HepG2 (cell line): ENCODE results near the gene OGA. TPM values are rescaled to one million over a fixed set of nuclear protein-coding genes. Genes with fewer than 3 reads are reported as not detected.

Source experiments
- ATAC-seq: fragments of 200-7000 bp; cut with Tn5 transposase; 3 replicates; pipeline ENCODE4 v1.9.1; 2020; ENCODE audit warnings: mild to moderate bottlenecking, moderate library complexity
- BruUV-seq: library from RNA; stranded (reverse); fragments of 400-500 nt; replicated peaks from 2 replicates; lab custom pipeline; 2021; lab: Mats Ljungman, UMichigan
- CTCF ChIA-PET: fragments of 300-600 bp; formaldehyde crosslinking; extraction: SDS; loops from one replicate; lab custom pipeline; 2021; ENCODE audit warnings: low total read pairs, inconsistent platforms, low intra/inter-chr PET ratio; lab: Yijun Ruan, JAX
- POLR2A ChIA-PET: fragments of 350-600 bp; sonication (Branson Sonifier 250); formaldehyde crosslinking; loops from one replicate; lab custom pipeline; 2020; ENCODE audit warnings: antibody characterized with exemption, inconsistent platforms; lab: Yijun Ruan, JAX
- DNase-seq: peaks from one replicate; pipeline ENCODE4 v3.0.0-alpha.2; 2015; ENCODE audit warnings: low spot score
- FAIRE-seq: peaks from 3 replicates; lab custom pipeline; 2011; peaks lifted over from hg19 to GRCh38; lab: Jason Lieb, UNC
- H2AFZ ChIP-seq: one replicate; pipeline ENCODE4 v1.6.1; 2011; ENCODE audit warnings: low read length, inconsistent platforms
- H3K27ac ChIP-seq: fragments of 300-600 bp; 3 replicates; pipeline ENCODE4 v1.8.0; 2011; ENCODE audit warnings: mixed run types, mild to moderate bottlenecking, mixed read lengths, low read length, inconsistent platforms; ENCODE audit not compliant: insufficient read depth; ENCODE audit errors: extremely low read length
- H3K27me3 ChIP-seq, 2 experiments: fragments of 200-600 bp in 1 of 2; 2 replicates in 1 of 2; 3 replicates in 1 of 2; pipeline versions ENCODE4 v1.6.0 to v1.8.0; 2011; ENCODE audit warnings: low read length in 2 of 2, mild to moderate bottlenecking in 2 of 2, moderate library complexity in 2 of 2, inconsistent platforms in 1 of 2; ENCODE audit not compliant: insufficient read depth in 2 of 2, control insufficient read depth in 1 of 2
- H3K36me3 ChIP-seq, 2 experiments: fragments of 200-600 bp in 1 of 2; replicated peaks in 1 of 2; 2 replicates in 1 of 2; 3 replicates in 1 of 2; pipeline versions ENCODE4 v1.5.1 to v1.8.0; 2011; ENCODE audit warnings: low read length in 2 of 2, inconsistent platforms in 1 of 2; ENCODE audit not compliant: insufficient read depth in 2 of 2, control insufficient read depth in 1 of 2
- H3K4me1 ChIP-seq: 2 replicates; pipeline ENCODE4 v1.5.1; 2012; ENCODE audit warnings: low read length, inconsistent platforms; ENCODE audit not compliant: insufficient read depth
- H3K4me2 ChIP-seq: 2 replicates; pipeline ENCODE4 v1.6.0; 2011; ENCODE audit warnings: low read depth, low read length, inconsistent platforms
- H3K4me3 ChIP-seq, 3 experiments: fragments of 200-600 bp in 1 of 3; sonication (generic), shearing (Covaris generic) in 1 of 3; replicated peaks in 1 of 3; 2 replicates each; pipeline ENCODE4 v1.5.1; 2011 to 2016; ENCODE audit warnings: low read length in 3 of 3, inconsistent platforms in 2 of 3, low read depth in 2 of 3, mild to moderate bottlenecking in 2 of 3, control low read depth in 1 of 3, mixed read lengths in 1 of 3; ENCODE audit not compliant: insufficient read depth in 1 of 3
- H3K79me2 ChIP-seq: one replicate; pipeline ENCODE4 v1.6.1; 2011; ENCODE audit warnings: low read length, inconsistent platforms; ENCODE audit not compliant: insufficient read depth
- H3K9ac ChIP-seq: 2 replicates; pipeline ENCODE4 v1.6.0; 2011; ENCODE audit warnings: mild to moderate bottlenecking, low read depth, low read length, inconsistent platforms; ENCODE audit not compliant: insufficient read depth
- H3K9me3 ChIP-seq: 2 replicates; pipeline ENCODE4 v1.5.1; 2012; ENCODE audit warnings: mild to moderate bottlenecking, low read length
- H4K20me1 ChIP-seq: 2 replicates; pipeline ENCODE4 v1.6.0; 2011; ENCODE audit warnings: inconsistent platforms, mild to moderate bottlenecking, low read length, moderate library complexity; ENCODE audit not compliant: insufficient read depth
- ELF4 ChIP-seq: sonication (generic); formaldehyde crosslinking; IDR thresholded peaks from 2 replicates; pipeline ENCODE4 v1.5.0; 2020; ENCODE audit warnings: missing genetic modification reagents, mild to moderate bottlenecking, moderate library complexity, borderline replicate concordance
- FOXK1 ChIP-seq: sonication (generic); formaldehyde crosslinking; IDR thresholded peaks from 2 replicates; pipeline ENCODE4 v1.4.0; 2020; ENCODE audit warnings: low read depth, missing genetic modification reagents, borderline replicate concordance
- GPN1 ChIP-seq: sonication (generic); formaldehyde crosslinking; IDR thresholded peaks from 2 replicates; pipeline ENCODE4 v1.5.1; 2020; ENCODE audit warnings: missing genetic modification reagents, borderline replicate concordance
- HIVEP1 ChIP-seq: sonication (generic); formaldehyde crosslinking; IDR thresholded peaks from 2 replicates; pipeline ENCODE4 v1.4.0; 2020; ENCODE audit warnings: mild to moderate bottlenecking, missing genetic modification reagents
- HMG20B ChIP-seq: conservative IDR thresholded peaks from 2 replicates; pipeline ENCODE4 v1.6.1; 2016; ENCODE audit warnings: missing genetic modification reagents, missing compliant biosample characterization
- MED1 ChIP-seq: sonication (generic); formaldehyde crosslinking; IDR thresholded peaks from 2 replicates; pipeline ENCODE4 v1.4.0; 2020; ENCODE audit warnings: missing genetic modification reagents
- MXI1 ChIP-seq: IDR thresholded peaks from 3 replicates; pipeline ENCODE4 v1.6.1; 2012; ENCODE audit warnings: low read depth, low read length, inconsistent platforms, borderline replicate concordance
- NONO ChIP-seq, 2 experiments: fragments of 450-650 bp in 1 of 2; sonication (generic) in 1 of 2; formaldehyde crosslinking in 1 of 2; IDR thresholded peaks in 1 of 2; conservative IDR thresholded peaks in 1 of 2; 2 replicates each; pipeline versions ENCODE4 v1.6.1 to v1.8.0; 2017 to 2022; ENCODE audit warnings: mild to moderate bottlenecking in 1 of 2, missing genetic modification reagents in 1 of 2, moderate library complexity in 1 of 2
- SATB2 ChIP-seq: sonication (generic); formaldehyde crosslinking; IDR thresholded peaks from 2 replicates; pipeline ENCODE4 v1.5.0; 2020; ENCODE audit warnings: missing genetic modification reagents
- SOX6 ChIP-seq, 2 experiments: fragments of 450-650 bp in 1 of 2; sonication (generic) in 1 of 2; formaldehyde crosslinking in 1 of 2; IDR thresholded peaks; 2 replicates each; pipeline versions ENCODE4 v1.4.0 to v1.6.1; 2017 to 2020; ENCODE audit warnings: antibody characterized with exemption in 1 of 2, mild to moderate bottlenecking in 1 of 2, missing genetic modification reagents in 1 of 2
- TAF15 ChIP-seq: fragments of 200-400 bp; formaldehyde crosslinking; IDR thresholded peaks from one replicate; pipeline ENCODE4 v1.6.1; 2018; ENCODE audit warnings: mild to moderate bottlenecking, low read depth, low read length; ENCODE audit not compliant: poor library complexity, severe bottlenecking
- TCF12 ChIP-seq, 2 experiments: fragments of 450-650 bp in 1 of 2; sonication (generic) in 1 of 2; formaldehyde crosslinking in 1 of 2; IDR thresholded peaks; 2 replicates each; pipeline versions ENCODE4 v1.6.1 to v1.8.0; 2017 to 2022; ENCODE audit warnings: antibody characterized with exemption in 1 of 2, mild to moderate bottlenecking in 1 of 2, missing genetic modification reagents in 1 of 2, moderate library complexity in 1 of 2
- ZFP36L2 ChIP-seq: sonication (generic); formaldehyde crosslinking; IDR thresholded peaks from 2 replicates; pipeline ENCODE4 v1.4.0; 2020; ENCODE audit warnings: missing genetic modification reagents
- WGBS: methylation state at CpG from one replicate; pipeline ENCODE4 v1.1.6; 2017; ENCODE audit warnings: low lambda C conversion rate; 5-methylcytosine and 5-hydroxymethylcytosine counted together
- in situ Hi-C: cut with HindIII; loops from 2 replicates; pipeline ENCODE4 v1.10.0; 2017; ENCODE audit warnings: low pct_unique_long_range_greater_than_20kb; ENCODE audit not compliant: extremely low pct_ligation_motif_present
- intact Hi-C: fragments of 100-400 bp; cut with micrococcal nuclease; formaldehyde crosslinking; loops from one replicate; pipeline ENCODE4 v1.10.0; 2022; ENCODE audit not compliant: unreplicated experiment
- polyA plus RNA-seq, 8 experiments: library from polyadenylated mRNA; depleted of rRNA in 3 of 8; stranded (reverse) in 7 of 8; unstranded in 1 of 8; fragments of >200 nt; fragmentation: Illumina TruSeq in 4 of 8; extraction: Trizol in 4 of 8; gene quantifications; 2 replicates each; pipeline versions ENCODE4 v1.2.1 to v1.2.3, GENCODE V29; 2011 to 2016; ENCODE audit warnings: low read depth in 4 of 8, missing spikeins in 1 of 8, mixed read lengths in 1 of 8; ENCODE audit not compliant: insufficient read depth in 1 of 8
- total RNA-seq, 5 experiments: library from RNA; depleted of rRNA; stranded (reverse); fragments of >200 nt; fragmentation: Illumina TruSeq; extraction: Trizol; gene quantifications; 2 replicates each; pipeline ENCODE4 v1.2.3, GENCODE V29; 2016; ENCODE audit warnings: low read depth in 1 of 5
- TF ChIP-seq, protein P1 (sequence below), 2 experiments: fragments of 450-650 bp in 1 of 2; sonication (generic) in 1 of 2; formaldehyde crosslinking; IDR thresholded peaks; 2 replicates each; pipeline versions ENCODE4 v1.5.0 to v1.8.0; 2020 to 2022; ENCODE audit warnings: mild to moderate bottlenecking in 1 of 2, missing genetic modification reagents in 1 of 2
- TF ChIP-seq, protein P2 (sequence below): IDR thresholded peaks from 2 replicates; pipeline ENCODE4 v1.6.1; 2016; ENCODE audit warnings: missing compliant biosample characterization, missing genetic modification reagents, borderline replicate concordance
- TF ChIP-seq, protein P3 (sequence below): sonication (generic); formaldehyde crosslinking; IDR thresholded peaks from 2 replicates; pipeline ENCODE4 v1.4.0; 2020; ENCODE audit warnings: mild to moderate bottlenecking, missing genetic modification reagents
- TF ChIP-seq, protein P4 (sequence below): sonication (generic); formaldehyde crosslinking; IDR thresholded peaks from 2 replicates; pipeline ENCODE4 v1.4.0; 2020; ENCODE audit warnings: missing genetic modification reagents

The OGA gene
- total and polyA plus RNA-seq, 2 of the 13 experiments (the other 11 are each of a cell fraction or from before 2014, with no cell fraction given) = 33.2 to 39.8 TPM

DNA sequence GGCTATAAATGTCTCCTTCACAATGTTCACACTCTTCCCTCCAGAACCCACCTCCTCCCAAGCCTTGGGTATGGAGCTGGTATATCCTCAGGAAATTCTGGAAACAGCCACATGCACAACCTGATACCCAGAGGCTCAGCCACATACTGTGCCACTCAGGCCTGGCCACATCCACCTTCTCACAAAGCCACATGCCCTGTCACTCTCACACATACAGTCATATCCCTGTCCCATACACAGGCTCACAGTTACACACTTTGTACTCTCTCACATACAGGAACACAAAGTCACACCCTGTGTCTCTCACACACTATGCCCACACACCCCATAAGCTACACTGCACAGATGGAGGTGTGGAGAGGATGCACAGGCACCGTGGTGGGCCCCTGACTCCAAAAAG is 15.2 kb upstream of the OGA start (continued):
- TF ChIP-seq, protein P1, sequence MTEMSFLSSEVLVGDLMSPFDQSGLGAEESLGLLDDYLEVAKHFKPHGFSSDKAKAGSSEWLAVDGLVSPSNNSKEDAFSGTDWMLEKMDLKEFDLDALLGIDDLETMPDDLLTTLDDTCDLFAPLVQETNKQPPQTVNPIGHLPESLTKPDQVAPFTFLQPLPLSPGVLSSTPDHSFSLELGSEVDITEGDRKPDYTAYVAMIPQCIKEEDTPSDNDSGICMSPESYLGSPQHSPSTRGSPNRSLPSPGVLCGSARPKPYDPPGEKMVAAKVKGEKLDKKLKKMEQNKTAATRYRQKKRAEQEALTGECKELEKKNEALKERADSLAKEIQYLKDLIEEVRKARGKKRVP (CRISPR knock-in tag; IDR thresholded peaks at IDR 0.05) = no peak
- TF ChIP-seq, protein P2, sequence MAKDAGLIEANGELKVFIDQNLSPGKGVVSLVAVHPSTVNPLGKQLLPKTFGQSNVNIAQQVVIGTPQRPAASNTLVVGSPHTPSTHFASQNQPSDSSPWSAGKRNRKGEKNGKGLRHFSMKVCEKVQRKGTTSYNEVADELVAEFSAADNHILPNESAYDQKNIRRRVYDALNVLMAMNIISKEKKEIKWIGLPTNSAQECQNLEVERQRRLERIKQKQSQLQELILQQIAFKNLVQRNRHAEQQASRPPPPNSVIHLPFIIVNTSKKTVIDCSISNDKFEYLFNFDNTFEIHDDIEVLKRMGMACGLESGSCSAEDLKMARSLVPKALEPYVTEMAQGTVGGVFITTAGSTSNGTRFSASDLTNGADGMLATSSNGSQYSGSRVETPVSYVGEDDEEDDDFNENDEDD (CRISPR knock-in tag) = no peak
- TF ChIP-seq, protein P3, sequence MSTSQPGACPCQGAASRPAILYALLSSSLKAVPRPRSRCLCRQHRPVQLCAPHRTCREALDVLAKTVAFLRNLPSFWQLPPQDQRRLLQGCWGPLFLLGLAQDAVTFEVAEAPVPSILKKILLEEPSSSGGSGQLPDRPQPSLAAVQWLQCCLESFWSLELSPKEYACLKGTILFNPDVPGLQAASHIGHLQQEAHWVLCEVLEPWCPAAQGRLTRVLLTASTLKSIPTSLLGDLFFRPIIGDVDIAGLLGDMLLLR (CRISPR knock-in tag) = no peak
- no peak for TF ChIP-seq HIVEP1 (CRISPR knock-in tag)

DNA sequence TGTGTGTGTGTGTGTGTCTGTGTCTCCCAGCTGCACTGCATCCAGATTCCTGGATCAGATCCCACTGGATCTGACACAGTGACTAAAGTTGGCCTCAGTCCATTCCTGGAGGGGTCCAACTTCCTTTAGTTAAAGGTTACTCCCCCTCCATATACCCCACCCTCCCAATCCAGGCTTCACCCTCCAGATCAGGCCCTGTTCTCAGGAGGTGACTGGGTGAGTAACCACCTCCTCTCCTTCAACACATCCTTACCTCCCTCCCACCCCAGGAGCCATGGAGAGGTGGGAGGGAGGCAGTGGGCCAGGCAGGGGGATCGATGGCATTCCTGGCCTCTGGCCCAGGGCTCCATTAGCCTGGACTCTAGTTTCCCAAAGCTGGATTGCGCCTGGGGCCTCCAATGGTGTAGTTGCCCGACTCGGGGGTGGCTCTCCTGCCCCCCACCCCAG is 14.1 kb upstream of the OGA start:
- no peak for DNase-seq
- intact Hi-C loops = no loop called here
- no peaks in the 10 kb centered on the region for H3K79me2 ChIP-seq
- no peak for FAIRE-seq
- ChIA-PET CTCF (no interaction called here), POLR2A (no interaction called here)
- 0 out of 5 replicates have a peak, but pooled peaks cover 0 to 4% of the 10 kb centered on the region in 2 experiments for H3K36me3 ChIP-seq
- no peak overlapping the region for H3K27ac ChIP-seq
- H2AFZ ChIP-seq = no peak overlapping the region
- H3K4me2 ChIP-seq = no peak overlapping the region
- no peaks in the 10 kb centered on the region for H4K20me1 ChIP-seq
- H3K4me3 ChIP-seq = no peak overlapping the region
- H3K9me3 ChIP-seq = no peaks in the 10 kb centered on the region
- in situ Hi-C loops = no loop called here
- no peaks in the 10 kb centered on the region for H3K4me1 ChIP-seq
- no TSS peak for BruUV-seq
- ATAC-seq = no peak
- 45% methylated on average over 2 of the region's 4 CpGs for WGBS
- no peak overlapping the region for H3K9ac ChIP-seq
- H3K27me3 ChIP-seq = no peaks in the 10 kb centered on the region
- TF ChIP-seq MED1 (CRISPR knock-in tag) = no peak
- no peak for TF ChIP-seq SATB2 (CRISPR knock-in tag)
- TF ChIP-seq FOXK1 (CRISPR knock-in tag) = no peak
- TF ChIP-seq TAF15 = no peak
- no peak for TF ChIP-seq HMG20B
- TF ChIP-seq MXI1 = no peak
- TF ChIP-seq SOX6 (IDR thresholded peaks at IDR 0.05) = no peak
- no peak for TF ChIP-seq SOX6 (CRISPR knock-in tag; IDR thresholded peaks at IDR 0.05)
- TF ChIP-seq ZFP36L2 = no peak
- TF ChIP-seq ELF4 (CRISPR knock-in tag) = no peak
- TF ChIP-seq TCF12 (IDR thresholded peaks at IDR 0.05) = no peak
- no peak for TF ChIP-seq TCF12 (CRISPR knock-in tag; IDR thresholded peaks at IDR 0.05)
- TF ChIP-seq NONO (IDR thresholded peaks at IDR 0.05) = no peak
- no peak for TF ChIP-seq NONO (CRISPR knock-in tag; conservative IDR thresholded peaks at IDR 0.05)
- TF ChIP-seq, protein P4, sequence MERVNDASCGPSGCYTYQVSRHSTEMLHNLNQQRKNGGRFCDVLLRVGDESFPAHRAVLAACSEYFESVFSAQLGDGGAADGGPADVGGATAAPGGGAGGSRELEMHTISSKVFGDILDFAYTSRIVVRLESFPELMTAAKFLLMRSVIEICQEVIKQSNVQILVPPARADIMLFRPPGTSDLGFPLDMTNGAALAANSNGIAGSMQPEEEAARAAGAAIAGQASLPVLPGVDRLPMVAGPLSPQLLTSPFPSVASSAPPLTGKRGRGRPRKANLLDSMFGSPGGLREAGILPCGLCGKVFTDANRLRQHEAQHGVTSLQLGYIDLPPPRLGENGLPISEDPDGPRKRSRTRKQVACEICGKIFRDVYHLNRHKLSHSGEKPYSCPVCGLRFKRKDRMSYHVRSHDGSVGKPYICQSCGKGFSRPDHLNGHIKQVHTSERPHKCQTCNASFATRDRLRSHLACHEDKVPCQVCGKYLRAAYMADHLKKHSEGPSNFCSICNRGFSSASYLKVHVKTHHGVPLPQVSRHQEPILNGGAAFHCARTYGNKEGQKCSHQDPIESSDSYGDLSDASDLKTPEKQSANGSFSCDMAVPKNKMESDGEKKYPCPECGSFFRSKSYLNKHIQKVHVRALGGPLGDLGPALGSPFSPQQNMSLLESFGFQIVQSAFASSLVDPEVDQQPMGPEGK (CRISPR knock-in tag) = no peak
- TF ChIP-seq GPN1 (CRISPR knock-in tag) = no peak
